ENCODE data around the gene ADIRF. TPM values are rescaled to one million over a fixed set of nuclear protein-coding genes. Genes with fewer than 3 reads are reported as not detected.

The ADIRF gene
- total and polyA plus RNA-seq, 10 of the 15 experiments (the other 5 are each of a cell fraction or from before 2014, with no cell fraction given), result 0.12 to 2.5 (median 0.70) TPM; not detected in 2

GRCh38 chr10:86965986-86966654, 2.2 kb upstream of the ADIRF start (continued):
- TF ChIP-seq POU2F2 (IDR thresholded peaks at IDR 0.05; ENCODE audit: borderline replicate concordance, low read depth, low read length) (0 out of 3 replicates have a peak, but pooled peaks have one; percentile 25), EP300 (IDR thresholded peaks at IDR 0.05; ENCODE audit: borderline replicate concordance in 1 of 2, control insufficient read depth in 1 of 2, low read depth in 2 of 2, low read length in 2 of 2) (0 out of 4 replicates have a peak, but pooled peaks of 1 of the 2 experiments have one; percentile 2), ZBED1 (IDR thresholded peaks at IDR 0.05; ENCODE audit: borderline replicate concordance) (no peak), POLR2A (IDR thresholded peaks at IDR 0.05; ENCODE audit: low read depth, low read length) (no peak), POLR2AphosphoS5 (IDR thresholded peaks at IDR 0.05; ENCODE audit: low read length) (peak; percentile 32; the same call in 1 of the 2 replicates), FOXK2 (IDR thresholded peaks at IDR 0.05) (no peak), MLLT1 (IDR thresholded peaks at IDR 0.05) (no peak), BCLAF1 (IDR thresholded peaks at IDR 0.05) (no peak), RUNX3 (IDR thresholded peaks at IDR 0.05; ENCODE audit: low read length) (no peak), MTA3 (IDR thresholded peaks at IDR 0.05; ENCODE audit: borderline replicate concordance, low read length) (0 out of 2 replicates have a peak, but pooled peaks have one; percentile 30), NFIC (IDR thresholded peaks at IDR 0.05; ENCODE audit: low read depth, low read length) (0 out of 2 replicates have a peak, but pooled peaks have one; percentile 10), MYB (IDR thresholded peaks at IDR 0.05; ENCODE audit: borderline replicate concordance, low read depth, low read length) (no peak), HDGF (IDR thresholded peaks at IDR 0.05) (0 out of 2 replicates have a peak, but pooled peaks have one; percentile 46), IKZF2 (IDR thresholded peaks at IDR 0.05) (no peak), BACH1 (IDR thresholded peaks at IDR 0.05; ENCODE audit: borderline replicate concordance) (no peak), CBFB (IDR thresholded peaks at IDR 0.05; ENCODE audit: low read depth) (no peak), SUPT20H (IDR thresholded peaks at IDR 0.05; ENCODE audit: borderline replicate concordance, control insufficient read depth, low read depth, low read length) (no peak), MTA2 (IDR thresholded peaks at IDR 0.05; ENCODE audit: low read depth) (peak; percentile 15; the same call in 1 of the 2 replicates), CHD2 (IDR thresholded peaks at IDR 0.05; ENCODE audit: borderline replicate concordance, low read depth, low read length) (no peak), MEF2A (IDR thresholded peaks at IDR 0.05; ENCODE audit: insufficient read depth, low read depth, low read length) (0 out of 2 replicates have a peak, but pooled peaks have one; percentile 11), MYC (IDR thresholded peaks at IDR 0.05; ENCODE audit: insufficient read depth, insufficient read length, insufficient replicate concordance, low read length, severe bottlenecking) (no peak), ZBTB4 (CRISPR knock-in tag; IDR thresholded peaks at IDR 0.05) (no peak), ZNF24 (IDR thresholded peaks at IDR 0.05) (no peak), DPF2 (IDR thresholded peaks at IDR 0.05) (no peak)

Measured in GM12878 (cell line).